DND-41 (cell line): ENCODE data around the gene ZSCAN21.
A peak's percentile ranks its signal among the peaks of the same experiment; 100 is the strongest.

Experiments used
- ATAC-seq: fragments of 200-7000 bp; cut with Tn5 transposase; 3 replicates; pipeline ENCODE4 v1.9.1; 2021; ENCODE audit warnings: low read depth; ENCODE audit not compliant: insufficient read depth
- DNase-seq: peaks from one replicate; pipeline ENCODE4 v3.0.0-alpha.2; 2020
- H2AFZ ChIP-seq: 2 replicates; pipeline ENCODE4 v1.6.0; 2012; ENCODE audit warnings: low read depth, low read length
- H3K27ac ChIP-seq: 2 replicates; pipeline ENCODE4 v1.5.1; 2012; ENCODE audit warnings: low read length, inconsistent platforms
- H3K27me3 ChIP-seq: fragments of 200-600 bp; sonication (generic); 2 replicates; pipeline ENCODE4 v1.6.0; 2012; ENCODE audit warnings: low read length, mild to moderate bottlenecking, inconsistent platforms; ENCODE audit not compliant: insufficient read depth, poor library complexity
- H3K36me3 ChIP-seq: 2 replicates; pipeline ENCODE4 v1.5.1; 2012; ENCODE audit warnings: low read length, inconsistent platforms; ENCODE audit not compliant: insufficient read depth
- H3K4me1 ChIP-seq: 2 replicates; pipeline ENCODE4 v1.5.1; 2012; ENCODE audit warnings: mild to moderate bottlenecking, low read length; ENCODE audit not compliant: insufficient read depth
- H3K4me2 ChIP-seq: 2 replicates; pipeline ENCODE4 v1.6.0; 2012; ENCODE audit warnings: mild to moderate bottlenecking, moderate library complexity, low read length, inconsistent platforms; ENCODE audit not compliant: insufficient read depth
- H3K4me3 ChIP-seq, 2 experiments: fragments of 200-600 bp in 1 of 2; shearing (Covaris generic) in 1 of 2; 2 replicates each; pipeline ENCODE4 v1.5.1; 2012 to 2016; ENCODE audit warnings: inconsistent platforms in 2 of 2, low read length in 2 of 2, mild to moderate bottlenecking in 2 of 2, low read depth in 1 of 2, moderate library complexity in 1 of 2
- H3K79me2 ChIP-seq: 2 replicates; pipeline ENCODE4 v1.6.0; 2012; ENCODE audit warnings: low read length, inconsistent platforms; ENCODE audit not compliant: insufficient read depth
- H3K9ac ChIP-seq: 2 replicates; pipeline ENCODE4 v1.6.0; 2012; ENCODE audit warnings: low read depth, mild to moderate bottlenecking, inconsistent platforms, low read length, moderate library complexity
- H3K9me3 ChIP-seq: 2 replicates; pipeline ENCODE4 v1.5.1; 2012; ENCODE audit warnings: low read length, moderate library complexity, mild to moderate bottlenecking, inconsistent platforms; ENCODE audit not compliant: insufficient read depth, severe bottlenecking
- H4K20me1 ChIP-seq: 2 replicates; pipeline ENCODE4 v1.6.0; 2012; ENCODE audit warnings: low read length; ENCODE audit not compliant: insufficient read depth
- CTCF ChIP-seq: IDR thresholded peaks from 2 replicates; pipeline ENCODE4 v1.5.1; 2012; ENCODE audit warnings: borderline replicate concordance, low read length, moderate library complexity, mild to moderate bottlenecking; ENCODE audit not compliant: poor library complexity, severe bottlenecking; ENCODE audit errors: extremely low read depth
- EZH2 ChIP-seq: IDR thresholded peaks from 3 replicates; pipeline ENCODE4 v1.6.1; 2012; ENCODE audit warnings: borderline replicate concordance, low read depth, mild to moderate bottlenecking, moderate library complexity, low read length, inconsistent platforms; ENCODE audit not compliant: severe bottlenecking

ZSCAN21 gene

GRCh38 chr7:100079024-100079560, 29.5 kb downstream of the ZSCAN21 start:
- Histone ChIP-seq H3K4me1 (peaks cover 34% of the 10 kb centered on the region), H3K9me3 (no peaks in the 10 kb centered on the region), H3K27ac (no peak overlapping the region), H2AFZ (no peak overlapping the region), H4K20me1 (peaks cover 21% of the 10 kb centered on the region), H3K4me3 (peak overlapping the region in 1 of 2 experiments; percentile 92; a peak in 1 of 4 replicates), H3K4me2 (peak overlapping the region; percentile 79), H3K36me3 (peaks cover 64% of the 10 kb centered on the region), H3K27me3 (no peaks in the 10 kb centered on the region), H3K9ac (peak overlapping the region; percentile 90; the same call in 1 of the 2 replicates), H3K79me2 (peaks cover 70% of the 10 kb centered on the region)
- no peak for ATAC-seq
- no peak for DNase-seq
- TF ChIP-seq EZH2: no peak
- TF ChIP-seq CTCF: no peak

GRCh38 chr7:100080907-100081534, 31.4 kb downstream of the ZSCAN21 start:
- peak overlapping the region; percentile 87 for H3K27ac ChIP-seq
- ATAC-seq (peak; percentile 3; the same call in 2 of the 3 replicates), DNase-seq (peak; percentile 27)
- peaks cover 55% of the 10 kb centered on the region for H3K79me2 ChIP-seq
- H3K36me3 ChIP-seq: peaks cover 45% of the 10 kb centered on the region
- no peaks in the 10 kb centered on the region for H3K9me3 ChIP-seq
- TF ChIP-seq CTCF: no peak
- no peak for TF ChIP-seq EZH2
- H3K4me2 ChIP-seq: peak overlapping the region; percentile 79
- peak overlapping the region; percentile 81 for H2AFZ ChIP-seq
- H3K27me3 ChIP-seq: no peaks in the 10 kb centered on the region
- H3K9ac ChIP-seq: peak overlapping the region; percentile 90
- peak overlapping the region; percentile 92 for H3K4me3 ChIP-seq
- peaks cover 34% of the 10 kb centered on the region for H3K4me1 ChIP-seq
- H4K20me1 ChIP-seq: peaks cover 21% of the 10 kb centered on the region

GRCh38 chr7:100081535-100082102, 32.0 kb downstream of the ZSCAN21 start, which contains the start of gene ZNF3:
Gene ZNF3, minus strand, starts transcription at chr7:100081723. Its CDS starts 4,366 bp downstream, at chr7:100077357.
- Histone ChIP-seq H3K4me2 (peak within 1 kb of the TSS; percentile 79), H3K79me2 (peaks cover 49% of the 10 kb centered on the region), H3K4me1 (peaks cover 34% of the 10 kb centered on the region), H3K27me3 (no peaks in the 10 kb centered on the region), H3K27ac (peak within 1 kb of the TSS; percentile 87), H3K4me3 (peak within 1 kb of the TSS; percentile 92), H3K9me3 (no peaks in the 10 kb centered on the region), H4K20me1 (peaks cover 21% of the 10 kb centered on the region), H3K9ac (peak within 1 kb of the TSS; percentile 90), H3K36me3 (peaks cover 39% of the 10 kb centered on the region), H2AFZ (peak within 1 kb of the TSS; percentile 81)
- TF ChIP-seq CTCF (peak; percentile 95), EZH2 (no peak)
- ATAC-seq (peak; percentile 96), DNase-seq (peak; percentile 99)
